NB4 (cell line): Measurements from ENCODE around the gene RSPH1.
"Not testable (repeated sequence)": the region's sequence is repeated elsewhere in the genome, so short reads cannot be mapped to it uniquely, and the experiment has no call there.

Source experiments
- DNase-seq: peaks from one replicate; pipeline ENCODE4 v3.0.0; 2010; ENCODE audit warnings: low read depth
- H3K4me3 ChIP-seq: one replicate; pipeline ENCODE4 v1.5.1; 2011; ENCODE audit warnings: mild to moderate bottlenecking, low read depth, low read length, moderate library complexity
- MYC ChIP-seq: IDR thresholded peaks from 2 replicates; pipeline ENCODE4 v1.6.1; 2011; ENCODE audit warnings: low read depth, low read length
- POLR2A ChIP-seq: IDR thresholded peaks from 2 replicates; pipeline ENCODE4 v1.6.1; 2011; ENCODE audit warnings: mild to moderate bottlenecking; ENCODE audit not compliant: insufficient read length; ENCODE audit errors: extremely low read depth
- TF ChIP-seq, protein P1 (sequence below): IDR thresholded peaks from one replicate; pipeline ENCODE4 v1.5.1; 2012; ENCODE audit warnings: low read depth, low read length
- TF ChIP-seq, protein P2 (sequence below): IDR thresholded peaks from 2 replicates; pipeline ENCODE4 v1.6.1; 2011; ENCODE audit warnings: low read depth, low read length

The RSPH1 gene

DNA sequence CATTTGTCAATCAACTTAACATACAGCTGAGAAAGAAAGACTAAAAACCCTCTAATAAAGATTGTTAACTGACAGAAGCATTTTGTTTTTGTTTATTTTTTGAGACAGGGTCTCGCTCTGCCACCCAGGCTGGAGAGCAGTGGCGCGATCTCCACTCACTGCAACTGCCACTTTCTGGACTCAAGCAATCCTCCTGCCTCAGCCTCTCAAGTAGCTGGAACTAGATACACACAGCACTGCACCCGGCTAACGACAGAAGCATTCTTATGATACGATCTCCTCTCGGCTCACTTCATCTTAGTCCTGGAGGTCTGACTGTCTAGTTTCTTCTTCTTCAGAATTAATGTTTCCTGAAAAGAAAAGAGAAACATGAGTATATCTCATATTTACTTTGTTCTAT, 23.5 kb downstream of the RSPH1 start:
- TF ChIP-seq, protein P1, sequence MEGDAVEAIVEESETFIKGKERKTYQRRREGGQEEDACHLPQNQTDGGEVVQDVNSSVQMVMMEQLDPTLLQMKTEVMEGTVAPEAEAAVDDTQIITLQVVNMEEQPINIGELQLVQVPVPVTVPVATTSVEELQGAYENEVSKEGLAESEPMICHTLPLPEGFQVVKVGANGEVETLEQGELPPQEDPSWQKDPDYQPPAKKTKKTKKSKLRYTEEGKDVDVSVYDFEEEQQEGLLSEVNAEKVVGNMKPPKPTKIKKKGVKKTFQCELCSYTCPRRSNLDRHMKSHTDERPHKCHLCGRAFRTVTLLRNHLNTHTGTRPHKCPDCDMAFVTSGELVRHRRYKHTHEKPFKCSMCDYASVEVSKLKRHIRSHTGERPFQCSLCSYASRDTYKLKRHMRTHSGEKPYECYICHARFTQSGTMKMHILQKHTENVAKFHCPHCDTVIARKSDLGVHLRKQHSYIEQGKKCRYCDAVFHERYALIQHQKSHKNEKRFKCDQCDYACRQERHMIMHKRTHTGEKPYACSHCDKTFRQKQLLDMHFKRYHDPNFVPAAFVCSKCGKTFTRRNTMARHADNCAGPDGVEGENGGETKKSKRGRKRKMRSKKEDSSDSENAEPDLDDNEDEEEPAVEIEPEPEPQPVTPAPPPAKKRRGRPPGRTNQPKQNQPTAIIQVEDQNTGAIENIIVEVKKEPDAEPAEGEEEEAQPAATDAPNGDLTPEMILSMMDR, result no peak
- TF ChIP-seq, protein P2, sequence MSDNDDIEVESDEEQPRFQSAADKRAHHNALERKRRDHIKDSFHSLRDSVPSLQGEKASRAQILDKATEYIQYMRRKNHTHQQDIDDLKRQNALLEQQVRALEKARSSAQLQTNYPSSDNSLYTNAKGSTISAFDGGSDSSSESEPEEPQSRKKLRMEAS, result no peak
- TF ChIP-seq MYC, result no peak
- no peak for TF ChIP-seq POLR2A
- no peak for DNase-seq
- no peak overlapping the region for H3K4me3 ChIP-seq

DNA sequence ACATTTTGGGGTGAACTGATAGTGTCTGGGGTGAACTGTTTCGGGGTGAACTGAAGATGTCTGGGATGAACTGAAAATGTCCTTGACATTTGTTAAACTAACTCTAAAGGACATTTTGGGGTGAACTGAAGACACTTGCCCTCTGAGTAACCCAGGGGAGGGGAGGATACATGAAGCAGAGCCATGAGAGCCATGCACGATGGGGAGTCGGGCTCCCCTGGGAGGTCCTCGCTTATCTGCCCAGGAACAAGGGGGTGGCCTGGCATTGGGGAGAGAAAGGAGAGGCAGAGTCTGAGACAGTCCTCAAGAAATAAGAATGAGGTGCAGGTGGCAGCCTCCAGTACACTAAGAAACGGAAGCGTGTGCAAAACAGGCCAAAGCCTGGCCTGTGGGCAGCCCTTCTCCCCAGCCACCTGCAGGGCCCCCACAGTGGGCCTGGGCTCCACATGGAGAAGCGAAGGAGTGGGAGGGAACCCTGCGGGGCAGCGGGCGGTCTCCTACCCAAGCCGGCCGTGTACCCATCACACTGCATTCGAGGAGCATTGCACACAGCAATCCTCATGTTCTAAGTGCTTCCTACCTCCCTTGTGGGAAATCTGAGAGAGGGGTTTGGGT, 24.2 kb downstream of the RSPH1 start:
- H3K4me3 ChIP-seq, result no peak overlapping the region
- TF ChIP-seq, protein P1, result no peak
- TF ChIP-seq, protein P2, result no peak
- TF ChIP-seq MYC, result no peak
- no peak for TF ChIP-seq POLR2A
- DNase-seq, result no peak

DNA sequence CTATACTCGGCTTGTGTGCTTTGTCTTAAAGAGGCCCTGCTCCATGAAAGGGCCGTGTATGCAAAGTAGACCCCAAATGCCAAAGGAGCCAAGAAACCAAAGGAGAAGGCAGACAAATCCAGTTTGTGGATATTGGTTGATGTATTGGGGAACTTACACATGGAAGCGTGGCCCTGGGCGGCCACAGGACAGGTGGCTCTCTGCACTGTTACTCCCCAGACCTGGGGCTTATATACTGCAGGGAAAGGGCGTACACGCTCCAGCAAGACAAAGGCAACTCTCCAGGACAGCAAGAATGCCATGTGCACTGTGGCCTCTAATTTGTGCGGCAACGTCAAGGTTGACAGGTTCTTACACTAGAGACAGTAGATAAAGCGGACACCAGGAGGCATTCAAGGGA, 24.8 kb downstream of the RSPH1 start:
- no peak overlapping the region for H3K4me3 ChIP-seq
- TF ChIP-seq, protein P1, result no peak
- TF ChIP-seq POLR2A, result no peak
- TF ChIP-seq, protein P2, result no peak
- TF ChIP-seq MYC, result no peak
- DNase-seq, result no peak

DNA sequence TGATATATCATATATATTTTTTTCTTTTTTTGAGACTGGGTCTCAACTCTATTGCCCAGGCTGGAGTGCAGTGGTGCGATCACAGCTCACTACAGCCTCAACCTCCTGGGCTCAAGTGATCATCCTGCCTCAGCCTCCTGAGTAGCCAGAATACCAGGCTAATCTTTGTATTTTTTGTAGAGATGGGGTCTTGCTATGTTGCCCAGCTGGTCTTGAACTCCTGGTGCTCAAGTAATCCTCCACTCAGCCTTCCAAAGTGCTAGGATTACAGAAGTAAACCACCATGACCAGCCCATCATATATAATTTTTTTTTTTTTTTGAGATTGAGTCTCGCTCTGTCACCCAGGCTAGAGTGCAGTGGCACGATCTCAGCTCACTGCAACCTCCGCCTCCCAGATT, 26.3 kb downstream of the RSPH1 start:
- DNase-seq, H3K4me3 ChIP-seq: not testable (repeated sequence)

DNA sequence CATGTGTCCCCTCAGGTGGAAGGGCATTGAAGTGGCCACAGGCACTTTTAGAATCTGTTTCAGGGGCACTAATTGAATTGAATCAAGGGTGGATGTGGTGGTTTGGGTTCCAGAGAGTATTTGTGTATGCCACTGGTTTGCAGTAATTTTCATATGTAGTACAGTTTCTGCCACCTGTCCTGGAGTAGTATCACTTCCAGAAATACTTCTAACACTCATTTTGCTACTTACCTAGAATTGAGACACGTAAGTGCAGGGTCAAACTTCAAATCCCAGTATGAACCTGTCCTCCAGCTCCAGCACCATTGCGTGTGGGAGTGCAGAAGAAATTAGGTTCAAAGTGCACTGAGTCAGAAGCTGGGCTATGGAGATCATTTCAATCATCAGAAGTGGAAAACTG, 26.8 kb downstream of the RSPH1 start:
- TF ChIP-seq, protein P2, result no peak
- TF ChIP-seq, protein P1, result no peak
- no peak for TF ChIP-seq POLR2A
- no peak for TF ChIP-seq MYC
- no peak overlapping the region for H3K4me3 ChIP-seq
- no peak for DNase-seq

DNA sequence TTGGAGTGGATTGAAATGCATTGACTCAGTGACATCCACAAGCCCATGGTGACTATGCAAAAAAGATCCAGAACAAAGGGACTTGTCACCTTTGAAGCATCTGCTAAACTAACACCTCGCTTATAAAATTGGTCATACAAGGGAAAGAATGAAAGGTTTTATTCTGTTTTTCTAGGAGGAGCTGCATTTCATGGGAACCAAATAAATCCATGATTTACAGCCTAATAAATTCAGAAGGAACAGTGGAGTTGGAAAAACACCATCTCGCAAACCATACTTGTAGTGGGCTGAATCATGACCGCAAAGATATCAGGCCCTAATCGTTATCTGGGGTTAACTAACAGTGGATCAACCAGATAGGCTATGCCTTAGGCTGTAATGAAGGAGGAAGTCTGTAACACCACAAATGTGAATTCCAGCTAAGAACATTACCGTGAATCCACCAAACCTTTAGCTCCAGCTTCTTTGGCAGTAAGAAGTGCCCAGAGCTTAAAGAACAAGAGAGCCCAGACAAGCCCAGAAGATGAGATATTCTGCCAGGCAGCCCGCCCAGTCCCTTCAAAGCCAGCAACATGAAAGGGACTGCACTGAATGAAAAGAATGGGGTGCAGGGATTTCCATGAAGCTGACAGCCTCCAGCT, 27.4 kb downstream of the RSPH1 start:
- H3K4me3 ChIP-seq, result no peak overlapping the region
- DNase-seq, result no peak
- no peak for TF ChIP-seq MYC
